Left hindlimb (tissue), 1 donor: ENCODE results near the gene MYBBP1A.
A peak's percentile ranks its signal among the peaks of the same experiment; 100 is the strongest.

Experiments used
- DNase-seq: peaks from one replicate; pipeline ENCODE4 v3.0.0-alpha.2; 2018

MYBBP1A gene

GRCh38 chr17:4515501-4515900, 39.7 kb downstream of the MYBBP1A start:
- no peak for DNase-seq

GRCh38 chr17:4514779-4515178, 40.4 kb downstream of the MYBBP1A start:
- DNase-seq = no peak

- no peak for DNase-seq
Observed at GRCh38 chr17:4514206-4514605, 41.0 kb downstream of the MYBBP1A start.

- no peak for DNase-seq
Observed at GRCh38 chr17:4513113-4514032, 41.8 kb downstream of the MYBBP1A start.

- DNase-seq = no peak
Observed at GRCh38 chr17:4512156-4513112, 42.8 kb downstream of the MYBBP1A start.

GRCh38 chr17:4511199-4511932, 43.8 kb downstream of the MYBBP1A start:
- DNase-seq = no peak

GRCh38 chr17:4510618-4510941, 44.6 kb downstream of the MYBBP1A start:
- no peak for DNase-seq

GRCh38 chr17:4509923-4510617, 45.1 kb downstream of the MYBBP1A start:
- DNase-seq = peak; percentile 85

- DNase-seq = no peak
Observed at GRCh38 chr17:4509401-4509800, 45.8 kb downstream of the MYBBP1A start.

GRCh38 chr17:4508207-4508606, 47.0 kb downstream of the MYBBP1A start:
- DNase-seq = no peak

- DNase-seq = no peak
Observed at GRCh38 chr17:4507361-4508111, 47.6 kb downstream of the MYBBP1A start.

GRCh38 chr17:4506892-4507291, 48.3 kb downstream of the MYBBP1A start:
- DNase-seq = peak; percentile 84

- DNase-seq = peak; percentile 82
Observed at GRCh38 chr17:4506175-4506813, 48.9 kb downstream of the MYBBP1A start.

GRCh38 chr17:4505187-4505586, 50.0 kb downstream of the MYBBP1A start:
- DNase-seq = no peak

- DNase-seq = no peak
Observed at GRCh38 chr17:4504188-4504587, 51.0 kb downstream of the MYBBP1A start.

GRCh38 chr17:4503283-4504025, 51.7 kb downstream of the MYBBP1A start:
- no peak for DNase-seq

GRCh38 chr17:4502466-4503154, 52.6 kb downstream of the MYBBP1A start:
- DNase-seq = no peak

GRCh38 chr17:4501295-4501949, 53.8 kb downstream of the MYBBP1A start:
- DNase-seq = no peak

- no peak for DNase-seq
Observed at GRCh38 chr17:4500191-4500571, 55.0 kb downstream of the MYBBP1A start.
